ENCODE data around the gene KHSRP.

DNA sequence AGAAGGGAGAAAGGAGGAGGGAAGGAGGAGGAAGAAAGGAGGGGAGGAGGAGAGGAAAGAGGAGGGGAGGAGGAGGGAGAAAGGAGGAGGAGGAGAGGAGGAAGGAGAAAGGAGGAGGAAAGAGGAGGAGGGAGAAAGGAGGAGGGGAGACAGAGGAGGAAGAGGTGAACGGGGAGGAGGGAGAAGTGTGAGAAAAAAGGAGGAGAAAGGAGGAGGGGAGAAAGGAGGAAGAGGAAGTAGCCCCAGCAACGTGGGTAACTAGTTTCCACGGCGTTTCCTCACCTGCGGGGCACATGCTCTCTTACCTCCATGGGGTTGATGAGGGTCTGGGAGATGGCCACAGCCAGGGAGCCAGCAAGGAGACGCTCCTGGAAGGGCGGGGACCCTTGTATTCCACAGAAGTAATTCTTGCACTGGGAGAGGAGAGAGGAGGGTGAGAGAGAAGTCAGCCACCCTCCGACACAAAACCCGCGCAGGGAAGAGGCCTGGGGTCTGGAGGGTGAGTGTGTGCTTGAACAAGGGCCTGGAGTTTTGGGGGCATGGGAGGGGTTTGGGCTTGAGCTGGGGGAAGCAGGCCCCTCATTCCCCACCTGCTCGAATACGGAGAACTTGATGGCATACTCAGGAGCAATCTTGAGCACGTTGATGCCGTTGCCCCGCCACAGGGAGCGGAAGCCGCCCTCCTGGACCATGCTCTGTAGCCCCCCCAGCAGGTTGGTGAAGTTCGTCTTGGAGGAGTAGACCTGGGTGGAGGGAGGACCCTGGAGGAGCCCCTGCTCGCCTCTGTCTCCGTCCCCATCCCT, 5.0 kb upstream of the KHSRP start:
- TF ChIP-seq, protein P1, sequence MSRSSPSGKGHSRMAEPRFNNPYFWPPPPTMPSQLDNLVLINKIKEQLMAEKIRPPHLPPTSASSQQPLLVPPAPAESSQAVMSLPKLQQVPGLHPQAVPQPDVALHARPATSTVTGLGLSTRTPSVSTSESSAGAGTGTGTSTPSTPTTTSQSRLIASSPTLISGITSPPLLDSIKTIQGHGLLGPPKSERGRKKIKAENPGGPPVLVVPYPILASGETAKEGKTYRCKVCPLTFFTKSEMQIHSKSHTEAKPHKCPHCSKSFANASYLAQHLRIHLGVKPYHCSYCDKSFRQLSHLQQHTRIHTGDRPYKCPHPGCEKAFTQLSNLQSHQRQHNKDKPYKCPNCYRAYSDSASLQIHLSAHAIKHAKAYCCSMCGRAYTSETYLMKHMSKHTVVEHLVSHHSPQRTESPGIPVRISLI (CRISPR knock-in tag; IDR thresholded peaks at IDR 0.05; ENCODE audit: borderline replicate concordance): no peak
- TF ChIP-seq ZNF331 (CRISPR knock-in tag; IDR thresholded peaks at IDR 0.05) (no peak), RAD51 (IDR thresholded peaks at IDR 0.05; ENCODE audit: borderline replicate concordance) (no peak), POLR2A (IDR thresholded peaks at IDR 0.05; ENCODE audit: insufficient read depth in 1 of 2, low read depth in 2 of 2, low read length in 2 of 2) (no peak), ZNF33A (CRISPR knock-in tag; IDR thresholded peaks at IDR 0.05; ENCODE audit: borderline replicate concordance) (no peak), NR2F6 (IDR thresholded peaks at IDR 0.05) (no peak), NR2F6 (CRISPR knock-in tag; IDR thresholded peaks at IDR 0.05) (no peak), RBM22 (optimal IDR thresholded peaks at IDR 0.05; ENCODE audit: low read length) (no peak), HDAC2 (CRISPR knock-in tag; IDR thresholded peaks at IDR 0.05) (no peak), NONO (IDR thresholded peaks at IDR 0.05) (no peak), NONO (CRISPR knock-in tag; conservative IDR thresholded peaks at IDR 0.05) (no peak)
- TF ChIP-seq, protein P2, sequence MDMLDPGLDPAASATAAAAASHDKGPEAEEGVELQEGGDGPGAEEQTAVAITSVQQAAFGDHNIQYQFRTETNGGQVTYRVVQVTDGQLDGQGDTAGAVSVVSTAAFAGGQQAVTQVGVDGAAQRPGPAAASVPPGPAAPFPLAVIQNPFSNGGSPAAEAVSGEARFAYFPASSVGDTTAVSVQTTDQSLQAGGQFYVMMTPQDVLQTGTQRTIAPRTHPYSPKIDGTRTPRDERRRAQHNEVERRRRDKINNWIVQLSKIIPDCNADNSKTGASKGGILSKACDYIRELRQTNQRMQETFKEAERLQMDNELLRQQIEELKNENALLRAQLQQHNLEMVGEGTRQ (IDR thresholded peaks at IDR 0.05; ENCODE audit: low read depth, low read length): no peak
- TF ChIP-seq, protein P2 (CRISPR knock-in tag; IDR thresholded peaks at IDR 0.05; ENCODE audit: borderline replicate concordance): no peak
- TF ChIP-seq, protein P3, sequence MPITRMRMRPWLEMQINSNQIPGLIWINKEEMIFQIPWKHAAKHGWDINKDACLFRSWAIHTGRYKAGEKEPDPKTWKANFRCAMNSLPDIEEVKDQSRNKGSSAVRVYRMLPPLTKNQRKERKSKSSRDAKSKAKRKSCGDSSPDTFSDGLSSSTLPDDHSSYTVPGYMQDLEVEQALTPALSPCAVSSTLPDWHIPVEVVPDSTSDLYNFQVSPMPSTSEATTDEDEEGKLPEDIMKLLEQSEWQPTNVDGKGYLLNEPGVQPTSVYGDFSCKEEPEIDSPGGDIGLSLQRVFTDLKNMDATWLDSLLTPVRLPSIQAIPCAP (CRISPR knock-in tag; IDR thresholded peaks at IDR 0.05; ENCODE audit: low read depth): no peak
- TF ChIP-seq, protein P4, sequence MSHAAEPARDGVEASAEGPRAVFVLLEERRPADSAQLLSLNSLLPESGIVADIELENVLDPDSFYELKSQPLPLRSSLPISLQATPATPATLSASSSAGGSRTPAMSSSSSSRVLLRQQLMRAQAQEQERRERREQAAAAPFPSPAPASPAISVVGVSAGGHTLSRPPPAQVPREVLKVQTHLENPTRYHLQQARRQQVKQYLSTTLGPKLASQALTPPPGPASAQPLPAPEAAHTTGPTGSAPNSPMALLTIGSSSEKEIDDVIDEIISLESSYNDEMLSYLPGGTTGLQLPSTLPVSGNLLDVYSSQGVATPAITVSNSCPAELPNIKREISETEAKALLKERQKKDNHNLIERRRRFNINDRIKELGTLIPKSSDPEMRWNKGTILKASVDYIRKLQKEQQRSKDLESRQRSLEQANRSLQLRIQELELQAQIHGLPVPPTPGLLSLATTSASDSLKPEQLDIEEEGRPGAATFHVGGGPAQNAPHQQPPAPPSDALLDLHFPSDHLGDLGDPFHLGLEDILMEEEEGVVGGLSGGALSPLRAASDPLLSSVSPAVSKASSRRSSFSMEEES (CRISPR knock-in tag; IDR thresholded peaks at IDR 0.05): no peak
- TF ChIP-seq, protein P5, sequence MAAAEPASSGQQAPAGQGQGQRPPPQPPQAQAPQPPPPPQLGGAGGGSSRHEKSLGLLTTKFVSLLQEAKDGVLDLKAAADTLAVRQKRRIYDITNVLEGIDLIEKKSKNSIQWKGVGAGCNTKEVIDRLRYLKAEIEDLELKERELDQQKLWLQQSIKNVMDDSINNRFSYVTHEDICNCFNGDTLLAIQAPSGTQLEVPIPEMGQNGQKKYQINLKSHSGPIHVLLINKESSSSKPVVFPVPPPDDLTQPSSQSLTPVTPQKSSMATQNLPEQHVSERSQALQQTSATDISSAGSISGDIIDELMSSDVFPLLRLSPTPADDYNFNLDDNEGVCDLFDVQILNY (CRISPR knock-in tag; conservative IDR thresholded peaks at IDR 0.05): no peak
